Sigmoid colon (tissue), 4 donors: ENCODE data around the gene CHDH.

Experiments used
- CTCF ChIP-seq, 4 experiments: fragments of 450-650 bp in 3 of 4; fragments of 200-600 bp in 1 of 4; IDR thresholded peaks; one replicate each; pipeline ENCODE4 v1.5.1; 2016 to 2019; ENCODE audit warnings: antibody characterized with exemption in 4 of 4, mild to moderate bottlenecking in 3 of 4, moderate library complexity in 2 of 4
- POLR2A ChIP-seq, 2 donors: fragments of 450-650 bp; IDR thresholded peaks; one replicate each; pipeline ENCODE4 v1.6.1; 2016; ENCODE audit warnings: antibody characterized with exemption in 2 of 2, mild to moderate bottlenecking in 2 of 2, moderate library complexity in 2 of 2
- POLR2AphosphoS5 ChIP-seq, 4 donors: sonication (generic); formaldehyde crosslinking; IDR thresholded peaks; one replicate each; pipeline ENCODE4 v1.6.1; 2017; ENCODE audit warnings: antibody characterized with exemption in 4 of 4

DNA sequence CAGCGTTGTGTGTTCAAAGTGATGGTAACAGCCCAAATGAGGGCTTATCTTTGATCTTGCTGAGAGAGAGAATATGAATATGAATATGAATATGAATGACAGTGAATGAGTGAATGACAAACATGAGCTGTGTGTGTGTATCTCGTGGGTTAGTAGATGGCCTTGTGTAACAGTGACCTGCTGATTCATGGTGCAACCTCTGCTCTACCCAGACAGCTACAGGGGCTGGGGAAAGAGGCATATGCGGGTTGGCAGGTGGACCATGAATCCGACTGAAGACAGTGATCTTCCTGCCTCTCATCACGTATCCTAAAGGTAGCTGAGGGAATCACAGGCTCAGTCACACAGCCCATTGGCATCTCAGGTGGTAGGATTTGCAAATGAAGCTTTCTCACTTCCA, 58.2 kb downstream of the CHDH start:
- TF ChIP-seq CTCF (IDR thresholded peaks at IDR 0.05) (no peak), POLR2AphosphoS5 (IDR thresholded peaks at IDR 0.05) (no peak), POLR2A (IDR thresholded peaks at IDR 0.05) (no peak)
